ENCODE data around the gene KSR2.
"Not testable (repeated sequence)": the region's sequence is repeated elsewhere in the genome, so short reads cannot be mapped to it uniquely, and the experiment has no call there.

Gene KSR2

DNA sequence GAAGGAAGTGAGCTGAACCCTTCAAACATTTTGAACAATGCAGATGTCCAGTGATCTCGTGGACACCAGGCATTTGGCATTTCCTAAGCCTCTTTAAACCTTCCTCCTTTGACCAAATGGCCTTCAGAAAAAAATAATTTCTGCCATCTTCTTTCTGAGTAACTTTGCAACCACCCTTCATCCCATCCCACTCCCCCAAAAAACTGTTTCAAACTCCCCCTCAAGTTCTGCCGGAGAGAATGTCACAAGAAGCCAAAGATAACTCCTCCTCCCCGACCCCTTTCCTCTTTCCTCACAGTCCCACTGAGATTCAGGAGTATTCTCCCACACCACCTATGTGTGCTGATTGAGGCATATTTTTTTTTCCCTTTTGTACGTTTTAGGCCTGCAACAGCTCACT is 1.7 kb downstream of the KSR2 start:
- DNase-seq = no peak

GRCh38 chr12:117966511-117966910 is 2.3 kb downstream of the KSR2 start:
- DNase-seq = no peak

- DNase-seq = no peak
Observed at GRCh38 chr12:117963836-117964235, 5.0 kb downstream of the KSR2 start.

DNA sequence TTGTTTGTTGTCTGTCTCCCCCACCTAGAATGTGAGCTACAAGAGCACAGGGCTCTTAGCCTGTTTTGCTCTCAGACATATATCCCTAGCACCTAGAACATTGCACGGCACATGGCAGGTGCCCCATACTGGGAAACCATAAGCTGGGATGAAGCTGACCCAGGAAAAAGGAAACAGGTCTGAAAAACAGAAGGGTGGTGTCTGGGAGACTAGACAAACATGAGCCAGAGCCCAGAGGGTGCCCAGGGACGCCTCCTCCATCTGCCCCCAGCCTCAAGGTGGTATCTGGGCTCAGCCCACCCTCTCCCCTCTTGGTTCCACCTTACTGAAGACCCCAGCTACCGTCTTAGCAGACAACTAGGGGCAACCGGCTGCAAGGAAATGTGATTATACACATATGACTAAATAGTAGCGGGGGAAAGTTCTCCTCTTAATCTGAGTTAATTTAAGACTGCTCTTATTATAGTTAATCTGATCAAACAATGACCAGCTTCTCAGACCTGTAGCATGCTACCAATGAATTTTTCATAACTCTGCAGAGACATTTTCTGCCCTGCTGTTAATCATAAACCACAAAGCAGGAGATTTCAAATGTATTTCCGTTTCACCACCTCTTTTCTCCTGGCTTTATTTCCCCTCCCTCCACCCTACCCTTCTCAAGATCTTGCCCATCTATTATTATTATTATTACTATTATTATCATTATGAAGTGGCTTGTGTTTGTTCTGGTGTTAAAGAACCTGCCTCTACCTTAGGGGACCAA is 31.9 kb downstream of the KSR2 start:
- DNase-seq = no peak

DNA sequence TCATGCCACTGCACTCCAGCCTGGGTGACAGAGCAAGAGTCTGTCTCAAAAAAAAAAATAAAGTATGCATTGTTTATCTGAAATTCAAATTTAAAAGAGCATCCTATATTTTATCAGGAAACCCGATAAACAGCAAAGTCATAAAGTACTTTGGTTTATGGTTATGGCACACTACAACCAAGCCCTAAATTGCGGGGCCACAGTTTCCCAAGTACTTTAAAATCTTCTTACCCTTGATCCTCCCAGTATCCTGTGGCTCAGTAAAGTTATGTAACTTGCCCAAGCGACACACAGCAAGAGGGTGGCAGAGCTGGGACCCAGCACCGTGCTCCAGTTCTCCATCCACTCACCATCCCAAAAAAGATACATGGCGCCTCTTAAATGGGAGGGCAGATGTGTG is 35.2 kb downstream of the KSR2 start:
- no peak for DNase-seq

GRCh38 chr12:117926391-117926899 is 42.3 kb downstream of the KSR2 start:
- no peak for DNase-seq

DNA sequence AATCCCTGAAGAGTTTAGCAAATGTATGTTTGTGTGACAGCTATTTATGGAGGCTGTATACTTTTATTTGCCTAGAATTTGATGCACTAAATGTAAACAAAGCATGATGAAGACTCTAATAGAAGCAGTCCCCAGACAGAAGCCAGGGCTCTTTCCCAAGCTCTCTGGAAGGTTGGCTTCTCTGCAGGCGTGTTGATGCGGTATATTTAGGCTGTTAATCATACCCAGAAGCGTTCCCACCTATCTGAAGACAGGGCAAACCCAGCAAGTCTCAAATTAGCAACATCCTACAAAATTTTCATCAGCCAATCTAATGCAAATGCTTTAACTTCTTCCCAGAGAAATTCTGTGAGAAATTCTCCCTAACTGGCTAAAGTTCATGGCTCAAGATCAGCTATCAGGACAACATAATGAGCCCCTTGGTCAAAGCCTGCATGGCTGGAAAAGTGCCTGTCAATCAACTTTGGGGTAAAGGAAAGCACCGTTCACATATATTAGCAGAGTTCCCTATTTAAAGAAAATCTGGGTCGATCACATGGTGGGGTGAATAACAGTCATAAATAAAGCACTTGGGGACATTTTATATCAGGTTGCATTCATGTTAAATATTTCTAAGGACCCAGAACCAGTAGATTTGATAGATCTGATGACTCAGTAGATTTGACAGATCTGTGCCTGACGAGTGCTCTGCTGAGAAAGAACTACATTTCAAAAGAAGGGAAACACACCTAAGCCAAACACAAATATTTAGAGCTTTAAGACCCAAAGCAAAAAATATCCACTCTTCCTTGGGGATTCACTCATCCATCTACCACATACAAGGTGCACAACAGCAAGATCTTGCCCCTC is 46.6 kb downstream of the KSR2 start:
- DNase-seq = no peak

DNA sequence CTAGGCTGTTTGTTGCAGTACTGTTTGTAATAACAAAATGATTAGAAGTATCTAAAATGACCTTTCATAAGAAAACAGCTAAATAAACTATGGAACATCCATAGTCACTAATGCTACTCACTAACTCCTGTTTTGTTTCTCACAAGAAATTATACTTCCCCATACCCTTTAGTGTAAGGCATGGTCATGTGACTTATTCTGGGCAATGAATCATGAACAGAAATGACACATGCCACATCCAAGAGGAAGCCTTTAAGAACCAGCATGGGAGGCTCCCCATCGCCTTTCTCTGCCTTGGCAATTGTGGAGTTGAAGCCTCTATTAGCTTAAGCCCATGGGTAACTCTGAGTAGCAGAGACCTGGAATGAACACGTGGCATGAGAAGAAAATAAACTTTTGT is 49.3 kb downstream of the KSR2 start:
- DNase-seq = no peak

DNA sequence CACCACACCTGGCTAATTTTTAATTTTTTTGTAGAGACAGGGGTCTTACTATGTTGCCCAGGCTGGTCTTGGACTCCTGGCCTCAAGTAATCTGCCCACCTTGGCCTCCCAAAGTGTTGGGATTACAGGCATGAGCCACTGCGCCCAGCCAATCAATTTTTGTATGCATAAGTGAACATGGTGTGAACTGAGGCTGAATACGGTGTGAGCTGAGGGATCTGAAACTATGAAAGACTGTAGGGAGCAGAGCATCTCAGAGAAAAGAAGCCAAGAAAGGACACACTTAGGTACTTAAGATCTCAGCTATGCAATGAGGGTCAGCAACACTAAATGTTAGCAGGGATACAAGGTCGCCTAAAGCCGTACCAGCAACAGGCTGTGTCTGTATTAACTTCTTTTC is 54.1 kb downstream of the KSR2 start:
- no peak for DNase-seq

DNA sequence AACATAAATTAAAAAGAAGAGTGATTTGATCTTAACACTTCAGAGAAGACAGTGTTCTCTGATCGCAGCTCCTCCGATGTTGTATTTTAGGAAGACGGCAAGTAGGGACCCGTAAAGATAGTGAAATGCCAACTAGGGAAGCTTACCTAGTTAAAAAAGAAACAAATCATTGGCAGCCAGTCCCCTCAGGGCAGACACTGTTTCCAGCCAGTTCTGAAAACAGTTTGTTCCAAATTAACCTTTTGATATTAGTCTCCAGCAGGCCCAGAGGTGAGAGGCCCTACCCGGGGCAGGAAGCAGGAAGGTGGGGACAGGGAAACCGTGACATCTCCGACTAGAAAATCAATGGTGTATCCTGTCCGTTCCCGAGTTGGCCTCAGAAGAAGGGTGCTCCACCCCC is 56.0 kb downstream of the KSR2 start:
- no peak for DNase-seq

DNA sequence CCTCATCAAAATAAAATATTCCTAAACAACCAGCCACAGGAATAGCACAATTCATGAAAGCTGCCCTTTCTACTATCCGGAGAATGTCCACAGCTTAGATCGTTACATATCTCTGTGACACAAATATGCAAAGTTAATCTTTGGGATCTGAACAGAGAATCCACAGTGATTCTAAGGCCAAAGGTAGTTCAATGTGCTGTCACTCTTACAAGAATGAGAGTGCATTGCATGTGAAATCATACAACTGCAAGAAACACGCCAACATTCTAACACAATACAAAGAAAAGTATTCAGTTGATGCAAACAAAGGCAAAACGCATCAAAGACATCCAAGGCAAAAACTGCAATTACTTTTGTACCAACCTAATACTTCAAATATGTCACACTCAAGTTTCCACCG is 60.4 kb downstream of the KSR2 start:
- DNase-seq = no peak

DNA sequence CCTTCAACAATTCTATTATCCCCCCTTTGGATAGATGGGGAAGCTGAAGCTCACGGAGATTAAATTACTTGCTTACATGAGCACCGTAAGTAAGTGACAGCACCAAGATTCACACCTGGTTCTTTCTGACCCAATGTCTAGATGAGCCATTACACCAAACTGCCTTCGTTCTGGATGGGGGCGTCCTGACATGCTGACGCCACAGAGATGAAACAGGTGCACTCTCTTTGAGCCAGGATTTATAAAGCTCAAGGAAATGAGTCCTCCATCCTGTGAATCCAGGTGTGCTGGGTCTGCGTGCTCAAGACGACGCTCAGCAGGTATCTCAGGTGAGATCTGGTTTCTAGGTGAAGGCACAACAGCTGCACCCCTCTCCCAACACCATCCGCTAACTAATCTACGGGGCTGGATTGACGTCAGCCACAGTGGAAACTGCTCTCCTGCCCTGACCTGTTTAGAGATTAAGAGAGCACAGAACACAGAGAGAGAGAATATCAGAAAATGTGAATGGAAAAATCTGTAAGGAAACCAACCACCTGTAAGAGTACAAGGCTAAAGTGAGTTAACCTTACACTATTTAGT is 61.6 kb downstream of the KSR2 start:
- DNase-seq = no peak

DNA sequence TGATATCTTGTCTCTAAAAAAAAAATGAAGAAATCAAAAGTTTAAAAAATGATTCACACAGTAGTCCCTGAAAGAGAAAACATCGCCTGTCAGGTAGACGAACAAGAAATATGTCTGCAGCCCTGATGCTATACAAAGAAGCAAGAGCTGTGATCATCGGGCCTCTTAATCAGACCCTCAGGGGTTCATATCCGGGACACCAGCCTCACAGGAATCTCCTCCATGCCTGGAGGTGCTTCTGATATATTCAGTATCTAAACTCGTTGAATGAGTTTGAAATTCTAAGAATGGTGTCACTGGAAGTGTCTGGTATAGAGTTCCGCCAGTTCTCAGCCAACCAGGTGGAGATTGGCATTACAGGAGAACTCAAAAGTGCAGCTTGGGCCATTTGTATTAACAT is 64.7 kb downstream of the KSR2 start:
- DNase-seq = no peak

GRCh38 chr12:117903110-117903840 is 65.5 kb downstream of the KSR2 start:
- DNase-seq = no peak

GRCh38 chr12:117901631-117902030 is 67.2 kb downstream of the KSR2 start:
- DNase-seq = no peak

GRCh38 chr12:117900561-117900960 is 68.2 kb downstream of the KSR2 start:
- no peak for DNase-seq

DNA sequence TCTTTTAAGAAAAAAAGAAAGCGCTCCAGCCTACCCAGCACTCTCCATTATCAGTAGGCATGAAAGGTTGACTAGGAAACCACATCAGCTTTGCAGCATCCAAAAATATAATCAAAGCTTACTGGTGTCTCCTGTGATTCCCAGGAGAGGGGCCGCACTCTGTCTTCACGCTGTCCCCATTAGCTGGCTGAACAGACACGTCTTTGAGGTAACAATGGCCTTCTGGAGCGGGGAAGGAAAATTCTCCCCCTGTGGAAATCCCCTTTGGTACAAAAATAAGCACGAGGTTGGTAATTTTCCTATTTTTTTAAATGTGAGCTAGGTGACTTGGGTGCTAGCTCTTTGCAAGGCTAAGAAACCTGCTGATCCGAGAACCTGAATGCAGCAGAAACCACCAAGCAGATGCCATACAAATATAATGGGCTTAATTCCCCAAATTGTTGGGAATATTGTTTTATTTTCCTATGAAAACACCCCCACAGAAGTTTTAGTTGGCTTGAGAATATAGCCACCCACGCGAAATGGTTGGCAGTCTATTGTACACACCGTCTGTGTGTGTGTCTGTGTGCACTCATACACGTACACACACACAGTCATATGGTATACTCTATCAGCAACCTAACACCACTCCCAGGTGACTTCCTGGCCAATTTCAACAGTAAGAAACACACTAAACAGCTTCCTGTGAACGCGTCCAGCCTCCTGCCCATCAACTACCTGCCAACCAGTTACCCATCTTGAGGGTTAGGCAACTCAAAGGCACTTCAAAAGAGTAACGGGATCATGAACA is 71.2 kb downstream of the KSR2 start:
- no peak for DNase-seq

DNA sequence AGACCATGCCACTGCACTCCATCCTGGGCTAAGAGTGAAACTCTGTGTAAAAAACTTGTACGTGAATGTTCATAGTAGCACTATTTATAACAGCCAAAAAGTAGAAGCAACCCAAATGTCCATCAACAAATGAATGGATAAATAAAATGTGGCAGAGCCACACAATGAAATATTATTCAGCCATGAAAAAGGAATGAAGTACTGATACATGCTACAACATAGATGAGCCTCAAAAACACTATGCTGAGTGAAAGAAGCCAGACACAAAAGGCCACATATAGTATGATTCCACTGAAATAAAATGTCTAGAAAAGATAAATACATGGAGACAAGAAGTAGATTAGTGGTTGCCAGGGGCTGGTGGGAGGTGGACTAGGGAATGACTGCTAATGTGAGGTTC is 72.8 kb downstream of the KSR2 start:
- DNase-seq = no peak

GRCh38 chr12:117892441-117892840 is 76.3 kb downstream of the KSR2 start:
- DNase-seq = no peak

GRCh38 chr12:117891265-117891664 is 77.5 kb downstream of the KSR2 start:
- not testable (repeated sequence) for DNase-seq

GRCh38 chr12:117890644-117891043 is 78.1 kb downstream of the KSR2 start:
- no peak for DNase-seq

DNA sequence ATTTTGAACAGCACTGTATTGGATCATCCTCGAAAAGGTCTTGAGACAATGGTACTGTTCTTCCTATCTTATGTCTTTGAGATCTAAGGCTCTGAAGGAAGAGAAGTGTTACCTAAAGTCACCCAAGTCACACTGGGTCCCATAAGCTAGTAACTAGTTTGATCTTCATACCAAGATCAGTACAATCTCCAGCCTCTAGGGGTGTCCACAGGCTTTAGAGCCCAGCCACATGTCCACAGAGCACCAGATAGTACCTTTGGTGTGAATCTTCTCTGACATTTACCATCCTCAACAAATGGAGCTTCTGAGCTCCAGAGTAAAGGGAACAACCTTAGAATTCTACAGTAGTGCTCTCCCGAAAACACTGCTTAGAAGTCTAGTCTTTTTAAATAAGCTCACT is 78.7 kb downstream of the KSR2 start:
- DNase-seq = no peak

All from NCI-H2227 treated with DMSO at 0.1 percent for 48 hours (cell line).